GM19372 (cell line): ENCODE results near the gene CELF2.
"Not testable (repeated sequence)": the region's sequence is repeated elsewhere in the genome, so short reads cannot be mapped to it uniquely, and the experiment has no call there.

Source experiments
- ATAC-seq: cut with Tn5 transposase; IDR thresholded peaks from one replicate; pipeline ENCODE4 v1.9.1; 2021; ENCODE audit warnings: mild to moderate bottlenecking, low read depth, moderate library complexity; ENCODE audit not compliant: unreplicated experiment

Gene CELF2

GRCh38 chr10:11363497-11363896, 345.8 kb downstream of the CELF2 start:
- no peak for ATAC-seq

GRCh38 chr10:11364241-11364640, 346.6 kb downstream of the CELF2 start:
- no peak for ATAC-seq

GRCh38 chr10:11366889-11367288, 349.2 kb downstream of the CELF2 start:
- ATAC-seq, result not testable (repeated sequence)

GRCh38 chr10:11367505-11367904, 349.8 kb downstream of the CELF2 start:
- no peak for ATAC-seq

- ATAC-seq, result no peak
These were observed 356.1 kb downstream of the CELF2 start for GRCh38 chr10:11373717-11374171.

GRCh38 chr10:11377267-11377666, 359.6 kb downstream of the CELF2 start:
- ATAC-seq, result no peak

- no peak for ATAC-seq
These were observed 361.2 kb downstream of the CELF2 start for GRCh38 chr10:11378835-11379234.

GRCh38 chr10:11379771-11380170, 362.1 kb downstream of the CELF2 start:
- ATAC-seq, result no peak

- no peak for ATAC-seq
These were observed 363.4 kb downstream of the CELF2 start for GRCh38 chr10:11381023-11381422.

- no peak for ATAC-seq
These were observed 363.8 kb downstream of the CELF2 start for GRCh38 chr10:11381511-11381910.

GRCh38 chr10:11382187-11382586, 364.5 kb downstream of the CELF2 start:
- no peak for ATAC-seq

- no peak for ATAC-seq
These were observed 368.4 kb downstream of the CELF2 start for GRCh38 chr10:11386044-11386443.
